ENCODE data around the gene DBF4B. TPM values are rescaled to one million over a fixed set of nuclear protein-coding genes. Genes with fewer than 3 reads are reported as not detected.
A peak's percentile ranks its signal among the peaks of the same experiment; 100 is the strongest.
"Not testable (repeated sequence)": the region's sequence is repeated elsewhere in the genome, so short reads cannot be mapped to it uniquely, and the experiment has no call there.

Gene DBF4B
- total RNA-seq, 1 experiment from 2014 or later: 20.5 TPM

DNA sequence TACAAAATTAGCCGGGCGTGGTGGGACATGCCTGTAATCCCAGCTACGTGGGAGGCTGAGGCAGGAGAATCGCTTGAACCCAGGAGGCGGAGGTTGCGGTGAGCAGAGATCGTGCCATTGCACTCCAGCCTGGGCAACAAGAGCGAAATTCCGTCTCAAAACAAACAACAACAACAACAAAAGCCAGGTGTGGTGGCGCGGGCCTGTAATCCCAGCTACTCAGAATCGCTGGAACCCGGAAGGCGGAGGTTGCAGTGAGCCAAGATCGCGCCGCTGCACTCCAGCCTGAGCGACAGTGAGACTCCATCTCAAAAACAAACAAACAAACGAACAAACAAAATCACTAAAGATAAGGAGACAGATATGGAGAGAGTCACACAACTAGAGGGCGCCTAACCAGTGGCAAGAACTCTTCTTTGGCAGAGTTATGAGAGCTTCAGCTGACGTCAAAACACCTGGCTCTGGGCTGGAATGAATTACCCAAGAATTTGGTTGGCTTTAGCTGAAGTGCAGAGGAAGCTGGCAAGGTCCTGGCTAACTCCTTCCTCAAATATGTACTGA, 17.6 kb upstream of the DBF4B start:
- TF ChIP-seq CTCF (conservative IDR thresholded peaks at IDR 0.05; ENCODE audit: low read depth, low read length): 0 out of 2 replicates have a peak, but pooled peaks have one; percentile 13
- H3K27me3 ChIP-seq (replicated peaks; ENCODE audit: insufficient read depth, low read depth, low read length, poor library complexity); H3K9me3 ChIP-seq (ENCODE audit: low read depth, low read length, poor library complexity, severe bottlenecking); H3K4me1 ChIP-seq (ENCODE audit: insufficient read depth, low read length, poor library complexity, severe bottlenecking); POLR2A ChIA-PET (ENCODE audit: low non-redundant PET); H3K36me3 ChIP-seq (ENCODE audit: insufficient read depth, low read length, poor library complexity, severe bottlenecking); CTCF ChIA-PET; intact Hi-C loops (cut with micrococcal nuclease; ENCODE audit: unreplicated experiment); DNase-seq (ENCODE audit: low spot score); BruUV-seq (replicated peaks): not testable (repeated sequence)
- Histone ChIP-seq H3K27ac (ENCODE audit: low read depth, low read length, poor library complexity, severe bottlenecking) (peak overlapping the region; percentile 77), H3K4me3 (ENCODE audit: low read depth, low read length, poor library complexity, severe bottlenecking) (peak overlapping the region; percentile 89)

DNA sequence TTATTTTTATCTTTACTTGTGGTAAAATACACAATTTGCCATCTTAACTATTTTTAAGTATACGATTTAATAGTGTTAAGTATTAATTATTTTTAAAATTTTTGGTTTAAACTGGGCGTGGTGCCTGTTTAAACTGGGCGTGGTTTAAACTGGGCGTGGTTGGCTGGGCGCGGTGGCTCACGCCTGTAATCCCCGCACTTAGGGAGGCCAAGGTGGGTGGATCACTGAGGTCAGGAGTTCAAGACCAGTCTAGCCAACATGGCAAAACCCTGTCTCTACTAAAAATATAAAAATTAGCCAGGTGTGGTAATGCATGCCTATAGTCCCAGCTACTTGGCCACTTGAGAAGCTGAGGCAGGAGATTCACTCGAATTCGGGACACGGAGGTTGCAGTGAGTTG, 14.9 kb upstream of the DBF4B start:
- BruUV-seq (replicated peaks): no TSS peak

GRCh38 chr17:44700288-44700687, 8.2 kb upstream of the DBF4B start:
- H3K36me3 ChIP-seq (ENCODE audit: insufficient read depth, low read length, poor library complexity, severe bottlenecking); intact Hi-C loops (cut with micrococcal nuclease; ENCODE audit: unreplicated experiment); BruUV-seq (replicated peaks); CTCF ChIA-PET; H3K27ac ChIP-seq (ENCODE audit: low read depth, low read length, poor library complexity, severe bottlenecking); H3K4me1 ChIP-seq (ENCODE audit: insufficient read depth, low read length, poor library complexity, severe bottlenecking); H3K9me3 ChIP-seq (ENCODE audit: low read depth, low read length, poor library complexity, severe bottlenecking); POLR2A ChIA-PET (ENCODE audit: low non-redundant PET); H3K27me3 ChIP-seq (replicated peaks; ENCODE audit: insufficient read depth, low read depth, low read length, poor library complexity); H3K4me3 ChIP-seq (ENCODE audit: low read depth, low read length, poor library complexity, severe bottlenecking); DNase-seq (ENCODE audit: low spot score): not testable (repeated sequence)

More for the DNA sequence above, 14.9 kb upstream of the DBF4B start:
- H3K9me3 ChIP-seq (ENCODE audit: low read depth, low read length, poor library complexity, severe bottlenecking): no peaks in the 10 kb centered on the region
- DNase-seq (ENCODE audit: low spot score): no peak
- H3K36me3 ChIP-seq (ENCODE audit: insufficient read depth, low read length, poor library complexity, severe bottlenecking): no peaks in the 10 kb centered on the region
- no peak for TF ChIP-seq EZH2 (IDR thresholded peaks at IDR 0.05; ENCODE audit: borderline replicate concordance, low read depth, low read length, poor library complexity, severe bottlenecking)
- no peak for TF ChIP-seq CTCF (conservative IDR thresholded peaks at IDR 0.05; ENCODE audit: low read depth, low read length)
- intact Hi-C loops (cut with micrococcal nuclease; ENCODE audit: unreplicated experiment): no loop called here
- H3K27me3 ChIP-seq (replicated peaks; ENCODE audit: insufficient read depth, low read depth, low read length, poor library complexity): no peaks in the 10 kb centered on the region
- CTCF ChIA-PET: no interaction called here
- no peak overlapping the region for H3K4me3 ChIP-seq (ENCODE audit: low read depth, low read length, poor library complexity, severe bottlenecking)
- H3K4me1 ChIP-seq (ENCODE audit: insufficient read depth, low read length, poor library complexity, severe bottlenecking): no peaks in the 10 kb centered on the region
- POLR2A ChIA-PET (ENCODE audit: low non-redundant PET): interaction anchor here (0.7 kb wide), 1 partner anchor 86 kb away, joined by 3 read pairs; no protein-coding TSS in a partner anchor
- H3K27ac ChIP-seq (ENCODE audit: low read depth, low read length, poor library complexity, severe bottlenecking): no peak overlapping the region

DNA sequence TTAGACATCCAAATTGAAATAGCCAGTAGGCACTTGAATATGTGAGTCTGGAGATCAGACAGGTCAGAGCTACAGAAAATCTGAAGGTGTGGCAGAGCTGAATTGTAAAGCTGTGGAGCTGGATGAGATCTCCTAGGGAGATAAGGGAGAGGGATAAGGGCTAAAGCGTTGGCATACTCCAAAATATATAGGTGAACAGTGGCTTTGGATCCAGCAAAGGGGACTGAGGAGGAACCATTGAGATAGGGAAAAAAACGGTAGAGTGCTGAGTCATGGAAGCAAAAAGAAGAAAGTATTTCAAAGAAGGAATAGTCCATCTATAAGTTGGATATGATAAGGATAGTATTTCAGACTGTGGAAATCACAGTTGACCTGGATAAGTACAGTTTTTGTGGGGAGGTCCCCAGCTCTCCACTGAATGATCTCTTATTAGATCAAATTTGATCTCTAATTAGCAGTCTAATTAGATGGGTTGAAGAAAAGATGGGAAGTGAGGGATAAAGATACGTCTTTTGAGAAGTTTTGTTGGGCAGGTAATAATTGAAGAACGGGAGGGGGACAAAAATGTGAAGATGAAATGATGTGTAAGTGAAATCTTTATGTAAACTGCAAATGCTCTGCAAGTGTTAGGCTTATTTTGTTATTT, 587 bp upstream of the DBF4B start:
- ChIA-PET POLR2A (ENCODE audit: low non-redundant PET) (interaction anchor here (0.6 kb wide), 1 partner anchor 1337 kb away, joined by 3 read pairs; no protein-coding TSS in a partner anchor), CTCF (no interaction called here)
- peaks cover 4% of the 10 kb centered on the region for H3K4me1 ChIP-seq (ENCODE audit: insufficient read depth, low read length, poor library complexity, severe bottlenecking)
- TF ChIP-seq CTCF (conservative IDR thresholded peaks at IDR 0.05; ENCODE audit: low read depth, low read length): no peak
- no peak for TF ChIP-seq EZH2 (IDR thresholded peaks at IDR 0.05; ENCODE audit: borderline replicate concordance, low read depth, low read length, poor library complexity, severe bottlenecking)
- H3K4me3 ChIP-seq (ENCODE audit: low read depth, low read length, poor library complexity, severe bottlenecking): peak overlapping the region; percentile 80
- H3K36me3 ChIP-seq (ENCODE audit: insufficient read depth, low read length, poor library complexity, severe bottlenecking): no peaks in the 10 kb centered on the region
- H3K27ac ChIP-seq (ENCODE audit: low read depth, low read length, poor library complexity, severe bottlenecking): peak overlapping the region; percentile 89
- no peaks in the 10 kb centered on the region for H3K27me3 ChIP-seq (replicated peaks; ENCODE audit: insufficient read depth, low read depth, low read length, poor library complexity)
- H3K9me3 ChIP-seq (ENCODE audit: low read depth, low read length, poor library complexity, severe bottlenecking): no peaks in the 10 kb centered on the region
- TSS peak; percentile 99 for BruUV-seq (replicated peaks)
- intact Hi-C loops (cut with micrococcal nuclease; ENCODE audit: unreplicated experiment): no loop called here
- DNase-seq (ENCODE audit: low spot score): no peak
